Trophoblast cell (in vitro differentiated cells and primary cell): ENCODE measurements around the gene TVP23B.
A peak's percentile ranks its signal among the peaks of the same experiment; 100 is the strongest.
"Not testable (repeated sequence)": the region's sequence is repeated elsewhere in the genome, so short reads cannot be mapped to it uniquely, and the experiment has no call there.

Experiments
- DNase-seq, 2 donors: peaks; one replicate each; pipeline ENCODE4 v3.0.0-alpha.2; 2016
- H2AFZ ChIP-seq: 2 replicates; pipeline ENCODE4 v1.6.1; 2013; ENCODE audit warnings: low read length, moderate library complexity, mild to moderate bottlenecking; ENCODE audit not compliant: insufficient read depth, poor library complexity
- H2AK5ac ChIP-seq: 2 replicates; pipeline ENCODE4 v1.6.1; 2013; ENCODE audit warnings: mild to moderate bottlenecking, low read length
- H2BK120ac ChIP-seq: 2 replicates; pipeline ENCODE4 v1.6.1; 2013; ENCODE audit warnings: low read length, mild to moderate bottlenecking, moderate library complexity; ENCODE audit not compliant: insufficient read depth, poor library complexity
- H2BK12ac ChIP-seq: 2 replicates; pipeline ENCODE4 v1.6.1; 2013; ENCODE audit warnings: mild to moderate bottlenecking, low read length, moderate library complexity
- H2BK5ac ChIP-seq: 2 replicates; pipeline ENCODE4 v1.6.1; 2013; ENCODE audit warnings: low read length, low read depth, moderate library complexity, mild to moderate bottlenecking; ENCODE audit not compliant: poor library complexity
- H3K14ac ChIP-seq: 2 replicates; pipeline ENCODE4 v1.6.1; 2013; ENCODE audit warnings: mild to moderate bottlenecking, low read length
- H3K18ac ChIP-seq: 2 replicates; pipeline ENCODE4 v1.6.1; 2013; ENCODE audit warnings: mild to moderate bottlenecking, low read length
- H3K23ac ChIP-seq: 2 replicates; pipeline ENCODE4 v1.6.1; 2013; ENCODE audit warnings: low read length
- H3K27ac ChIP-seq: 2 replicates; pipeline ENCODE4 v1.5.1; 2013; ENCODE audit warnings: low read depth, mild to moderate bottlenecking, inconsistent platforms, low read length, moderate library complexity
- H3K27me3 ChIP-seq: 2 replicates; pipeline ENCODE4 v1.6.1; 2013; ENCODE audit warnings: inconsistent platforms, mild to moderate bottlenecking, low read length, moderate library complexity; ENCODE audit not compliant: insufficient read depth
- H3K36me3 ChIP-seq, 2 experiments: 1 replicate in 1 of 2; 2 replicates in 1 of 2; pipeline ENCODE4 v1.6.1; 2013; ENCODE audit warnings: low read length in 2 of 2, mild to moderate bottlenecking in 2 of 2, moderate library complexity in 1 of 2; ENCODE audit not compliant: insufficient read depth in 2 of 2, control insufficient read depth in 1 of 2
- H3K4ac ChIP-seq: 2 replicates; pipeline ENCODE4 v1.6.1; 2013; ENCODE audit warnings: low read depth, mild to moderate bottlenecking, low read length, moderate library complexity
- H3K4me1 ChIP-seq, 2 experiments: 1 replicate in 1 of 2; 2 replicates in 1 of 2; pipeline ENCODE4 v1.6.1; 2013; ENCODE audit warnings: low read length in 2 of 2, mild to moderate bottlenecking in 2 of 2, moderate library complexity in 1 of 2; ENCODE audit not compliant: insufficient read depth in 2 of 2, control insufficient read depth in 1 of 2
- H3K4me2 ChIP-seq: 2 replicates; pipeline ENCODE4 v1.6.1; 2013; ENCODE audit warnings: inconsistent platforms, mild to moderate bottlenecking, low read length, moderate library complexity
- H3K4me3 ChIP-seq: 2 replicates; pipeline ENCODE4 v1.5.1; 2013; ENCODE audit warnings: mild to moderate bottlenecking, low read depth, low read length, inconsistent platforms
- H3K79me1 ChIP-seq: one replicate; pipeline ENCODE4 v1.6.1; 2013; ENCODE audit warnings: low read length
- H3K79me2 ChIP-seq: 2 replicates; pipeline ENCODE4 v1.6.1; 2013; ENCODE audit warnings: low read length, mild to moderate bottlenecking; ENCODE audit not compliant: control insufficient read depth, insufficient read depth, poor library complexity
- H3K9ac ChIP-seq: 2 replicates; pipeline ENCODE4 v1.6.1; 2013; ENCODE audit warnings: mild to moderate bottlenecking, low read length
- H3K9me3 ChIP-seq: 2 replicates; pipeline ENCODE4 v1.6.1; 2013; ENCODE audit warnings: low read depth, mild to moderate bottlenecking, control low read depth, inconsistent platforms, low read length; ENCODE audit not compliant: insufficient read depth
- H4K12ac ChIP-seq: 2 replicates; pipeline ENCODE4 v1.6.1; 2013; ENCODE audit warnings: low read depth, mild to moderate bottlenecking, low read length, moderate library complexity
- H4K8ac ChIP-seq: 2 replicates; pipeline ENCODE4 v1.6.1; 2013; ENCODE audit warnings: low read depth, mild to moderate bottlenecking, low read length, moderate library complexity
- H4K91ac ChIP-seq: one replicate; pipeline ENCODE4 v1.6.1; 2013; ENCODE audit warnings: low read depth, mild to moderate bottlenecking, low read length, moderate library complexity
- WGBS: extraction: QIAGEN DNeasy Blood & Tissue Kit; methylation state at CpG from one replicate; pipeline ENCODE4 v1.1.7; 2013; ENCODE audit warnings: missing lambda C conversion rate; ENCODE audit not compliant: insufficient read length, insufficient coverage; ENCODE audit errors: extremely low coverage; 5-methylcytosine and 5-hydroxymethylcytosine counted together

The TVP23B gene

GRCh38 chr17:18747501-18747900, 33.5 kb upstream of the TVP23B start:
- not testable (repeated sequence) for H3K27ac ChIP-seq, H2AK5ac ChIP-seq, H4K12ac ChIP-seq, H4K8ac ChIP-seq, H3K4ac ChIP-seq, H3K27me3 ChIP-seq, H2AFZ ChIP-seq, H3K36me3 ChIP-seq, H3K23ac ChIP-seq, H3K9me3 ChIP-seq, H2BK120ac ChIP-seq, H3K9ac ChIP-seq, H3K4me1 ChIP-seq, H3K18ac ChIP-seq, H2BK12ac ChIP-seq, H3K4me2 ChIP-seq, H4K91ac ChIP-seq, H3K14ac ChIP-seq, H3K4me3 ChIP-seq, H3K79me1 ChIP-seq, H3K79me2 ChIP-seq, H2BK5ac ChIP-seq, DNase-seq
- WGBS = no CpG with 5 or more reads among the region's 6 CpGs

- not testable (repeated sequence) for H4K8ac ChIP-seq, H3K4me3 ChIP-seq, H3K79me2 ChIP-seq, H4K12ac ChIP-seq, H3K18ac ChIP-seq, H2AK5ac ChIP-seq, H3K27ac ChIP-seq, H3K79me1 ChIP-seq, H3K27me3 ChIP-seq, H3K14ac ChIP-seq, DNase-seq, H2AFZ ChIP-seq, H3K9ac ChIP-seq, H3K4me1 ChIP-seq, H2BK12ac ChIP-seq, H4K91ac ChIP-seq, H2BK5ac ChIP-seq, H2BK120ac ChIP-seq, H3K36me3 ChIP-seq, H3K4me2 ChIP-seq, H3K23ac ChIP-seq, H3K9me3 ChIP-seq, H3K4ac ChIP-seq
- WGBS = no CpG with 5 or more reads among the region's 1 CpG
Observed at GRCh38 chr17:18750242-18750641, 30.7 kb upstream of the TVP23B start.

GRCh38 chr17:18753829-18754409, 27.1 kb upstream of the TVP23B start:
- H2BK12ac ChIP-seq, H3K79me2 ChIP-seq, H3K18ac ChIP-seq, H3K4me2 ChIP-seq, H3K14ac ChIP-seq, H3K4me1 ChIP-seq, H2BK120ac ChIP-seq, H3K9me3 ChIP-seq, H3K23ac ChIP-seq, H3K9ac ChIP-seq, H3K36me3 ChIP-seq, H3K27ac ChIP-seq, H2BK5ac ChIP-seq, H4K91ac ChIP-seq, H3K27me3 ChIP-seq, H2AK5ac ChIP-seq, H4K12ac ChIP-seq, H4K8ac ChIP-seq, H3K79me1 ChIP-seq, H2AFZ ChIP-seq, H3K4ac ChIP-seq, H3K4me3 ChIP-seq: not testable (repeated sequence)
- WGBS = no CpG with 5 or more reads among the region's 6 CpGs
- DNase-seq = peak; percentile 28 to 58

- H3K9me3 ChIP-seq, H2BK12ac ChIP-seq, H4K8ac ChIP-seq, H3K36me3 ChIP-seq, H2AFZ ChIP-seq, H3K4ac ChIP-seq, H3K4me1 ChIP-seq, H3K27me3 ChIP-seq, H3K18ac ChIP-seq, H3K14ac ChIP-seq, H3K9ac ChIP-seq, H2AK5ac ChIP-seq, H3K79me1 ChIP-seq, H2BK120ac ChIP-seq, H2BK5ac ChIP-seq, H3K79me2 ChIP-seq, H3K4me2 ChIP-seq, H3K27ac ChIP-seq, H3K23ac ChIP-seq, H4K12ac ChIP-seq, H3K4me3 ChIP-seq, DNase-seq, H4K91ac ChIP-seq: not testable (repeated sequence)
- WGBS = no CpG with 5 or more reads among the region's 4 CpGs
Observed at GRCh38 chr17:18755969-18756368, 25.0 kb upstream of the TVP23B start.
